Measurements from ENCODE around the gene C19orf67.
"Not testable (repeated sequence)": the region's sequence is repeated elsewhere in the genome, so short reads cannot be mapped to it uniquely, and the experiment has no call there.

The C19orf67 gene

GRCh38 chr19:14053500-14053899 lies 32.1 kb downstream of the C19orf67 start:
- no peaks in the 10 kb centered on the region for H3K9me3 Mint-ChIP-seq
- DNase-seq (no peak), ATAC-seq (replicated peaks) (no peak)
- H3K4me1 Mint-ChIP-seq (ENCODE audit: low read depth in 2 of 2), result peaks cover 11 to 15% of the 10 kb centered on the region in 2 donors
- peaks cover 50% of the 10 kb centered on the region for H3K36me3 Mint-ChIP-seq (ENCODE audit: insufficient read depth)
- H3K27ac Mint-ChIP-seq, result peak overlapping the region in 1 of 2 donors; percentile 59
- H3K27me3 Mint-ChIP-seq, result peaks cover 10 to 12% of the 10 kb centered on the region in 2 donors
- H3K4me3 Mint-ChIP-seq, result no peak overlapping the region

- DNase-seq, result no peak
- peak overlapping the region in 1 of 2 donors; percentile 46 for H3K27ac Mint-ChIP-seq
These were observed 32.6 kb downstream of the C19orf67 start for GRCh38 chr19:14053032-14053431.

GRCh38 chr19:14052470-14052869 lies 33.1 kb downstream of the C19orf67 start:
- peaks cover 0 to 2% of the 10 kb centered on the region in 2 donors for H3K27me3 Mint-ChIP-seq
- ATAC-seq (replicated peaks), result no peak
- H3K27ac Mint-ChIP-seq, result peak overlapping the region; percentile 16 to 46
- H3K4me3 Mint-ChIP-seq, result no peak overlapping the region
- H3K9me3 Mint-ChIP-seq, result no peaks in the 10 kb centered on the region
- peaks cover 5% of the 10 kb centered on the region in 2 donors for H3K4me1 Mint-ChIP-seq (ENCODE audit: low read depth in 2 of 2)
- DNase-seq, result no peak
- H3K36me3 Mint-ChIP-seq (ENCODE audit: insufficient read depth), result peaks cover 60% of the 10 kb centered on the region

More at GRCh38 chr19:14053032-14053431, 32.6 kb downstream of the C19orf67 start:
- Mint-ChIP-seq H3K4me1 (ENCODE audit: low read depth in 2 of 2) (peaks cover 9 to 10% of the 10 kb centered on the region in 2 donors), H3K27me3 (peaks cover 5 to 8% of the 10 kb centered on the region in 2 donors), H3K36me3 (ENCODE audit: insufficient read depth) (peaks cover 54% of the 10 kb centered on the region), H3K9me3 (no peaks in the 10 kb centered on the region), H3K4me3 (no peak overlapping the region)
- no peak for ATAC-seq (replicated peaks)

- no peak for ATAC-seq (replicated peaks)
- Mint-ChIP-seq H3K36me3 (ENCODE audit: insufficient read depth) (peaks cover 65% of the 10 kb centered on the region), H3K27ac (peak overlapping the region; percentile 16 to 75)
These were observed 33.6 kb downstream of the C19orf67 start for GRCh38 chr19:14051980-14052379.

GRCh38 chr19:14050961-14051360 lies 34.6 kb downstream of the C19orf67 start:
- H3K27ac Mint-ChIP-seq, result peak overlapping the region in 1 of 2 donors; percentile 84
- H3K36me3 Mint-ChIP-seq (ENCODE audit: insufficient read depth), result peaks cover 75% of the 10 kb centered on the region
- not testable (repeated sequence) for ATAC-seq (replicated peaks); DNase-seq; H3K9me3 Mint-ChIP-seq; H3K27me3 Mint-ChIP-seq; H3K4me1 Mint-ChIP-seq (ENCODE audit: low read depth in 2 of 2); H3K4me3 Mint-ChIP-seq

More at GRCh38 chr19:14051980-14052379, 33.6 kb downstream of the C19orf67 start:
- Mint-ChIP-seq H3K27me3 (no peaks in the 10 kb centered on the region), H3K4me3 (no peak overlapping the region), H3K4me1 (ENCODE audit: low read depth in 2 of 2) (peaks cover 5% of the 10 kb centered on the region in 2 donors), H3K9me3 (no peaks in the 10 kb centered on the region)
- DNase-seq, result no peak

- peaks cover 7 to 8% of the 10 kb centered on the region in 2 donors for H3K4me1 Mint-ChIP-seq (ENCODE audit: low read depth in 2 of 2)
- no peaks in the 10 kb centered on the region for H3K9me3 Mint-ChIP-seq
- DNase-seq, result no peak
- H3K36me3 Mint-ChIP-seq (ENCODE audit: insufficient read depth), result peaks cover 80% of the 10 kb centered on the region
- no peaks in the 10 kb centered on the region for H3K27me3 Mint-ChIP-seq
- peak overlapping the region in 1 of 2 donors; percentile 84 for H3K27ac Mint-ChIP-seq
- no peak for ATAC-seq (replicated peaks)
- no peak overlapping the region for H3K4me3 Mint-ChIP-seq
These were observed 35.1 kb downstream of the C19orf67 start for GRCh38 chr19:14050512-14050911.

GRCh38 chr19:14048443-14049153 lies 37.0 kb downstream of the C19orf67 start:
- peaks cover 3 to 7% of the 10 kb centered on the region in 2 donors for H3K4me1 Mint-ChIP-seq (ENCODE audit: low read depth in 2 of 2)
- DNase-seq, result peak; percentile 74 to 83 (median 78)
- no peak overlapping the region for H3K4me3 Mint-ChIP-seq
- ATAC-seq (replicated peaks), result peak; percentile 93
- no peaks in the 10 kb centered on the region for H3K27me3 Mint-ChIP-seq
- H3K36me3 Mint-ChIP-seq (ENCODE audit: insufficient read depth), result peaks cover 98% of the 10 kb centered on the region
- H3K9me3 Mint-ChIP-seq, result no peaks in the 10 kb centered on the region
- H3K27ac Mint-ChIP-seq, result peak overlapping the region; percentile 35 to 71

GRCh38 chr19:14047866-14048265 lies 37.7 kb downstream of the C19orf67 start:
- Mint-ChIP-seq H3K36me3 (ENCODE audit: insufficient read depth) (peaks cover 100% of the 10 kb centered on the region), H3K27ac (peak overlapping the region in 1 of 2 donors; percentile 35)
- not testable (repeated sequence) for ATAC-seq (replicated peaks); H3K27me3 Mint-ChIP-seq; H3K9me3 Mint-ChIP-seq; H3K4me3 Mint-ChIP-seq; H3K4me1 Mint-ChIP-seq (ENCODE audit: low read depth in 2 of 2); DNase-seq

GRCh38 chr19:14042659-14043608 lies 42.6 kb downstream of the C19orf67 start:
- peak overlapping the region; percentile 97 to 98 for H3K27ac Mint-ChIP-seq
- H3K4me3 Mint-ChIP-seq, result peak overlapping the region; percentile 51 to 56
- ATAC-seq (replicated peaks) (peak; percentile 80), DNase-seq (peak; percentile 52 to 63 (median 52))
- not testable (repeated sequence) for H3K9me3 Mint-ChIP-seq, H3K27me3 Mint-ChIP-seq
- H3K4me1 Mint-ChIP-seq (ENCODE audit: low read depth in 2 of 2), result peaks cover 17 to 18% of the 10 kb centered on the region in 2 donors
- peaks cover 100% of the 10 kb centered on the region for H3K36me3 Mint-ChIP-seq (ENCODE audit: insufficient read depth)

- Mint-ChIP-seq H3K4me1 (ENCODE audit: low read depth in 2 of 2) (peaks cover 17 to 24% of the 10 kb centered on the region in 2 donors), H3K36me3 (ENCODE audit: insufficient read depth) (peaks cover 96% of the 10 kb centered on the region), H3K9me3 (no peaks in the 10 kb centered on the region), H3K27ac (peak overlapping the region; percentile 58 to 75), H3K4me3 (no peak overlapping the region), H3K27me3 (no peaks in the 10 kb centered on the region)
- DNase-seq, result no peak
- ATAC-seq (replicated peaks), result no peak
These were observed 46.4 kb downstream of the C19orf67 start for GRCh38 chr19:14039181-14039580.

- Mint-ChIP-seq H3K4me1 (ENCODE audit: low read depth in 2 of 2) (peaks cover 24 to 32% of the 10 kb centered on the region in 2 donors), H3K27ac (peak overlapping the region in 1 of 2 donors; percentile 55)
- no peak for DNase-seq
These were observed 49.9 kb downstream of the C19orf67 start for GRCh38 chr19:14035706-14036105.

GRCh38 chr19:14035159-14035558 lies 50.4 kb downstream of the C19orf67 start:
- H3K4me1 Mint-ChIP-seq (ENCODE audit: low read depth in 2 of 2), result peaks cover 28 to 37% of the 10 kb centered on the region in 2 donors
- peaks cover 84% of the 10 kb centered on the region for H3K36me3 Mint-ChIP-seq (ENCODE audit: insufficient read depth)
- H3K9me3 Mint-ChIP-seq; H3K4me3 Mint-ChIP-seq; H3K27me3 Mint-ChIP-seq; ATAC-seq (replicated peaks); DNase-seq: not testable (repeated sequence)
- H3K27ac Mint-ChIP-seq, result peak overlapping the region in 1 of 2 donors; percentile 55

More at GRCh38 chr19:14035706-14036105, 49.9 kb downstream of the C19orf67 start:
- Mint-ChIP-seq H3K4me3 (no peak overlapping the region), H3K9me3 (no peaks in the 10 kb centered on the region), H3K36me3 (ENCODE audit: insufficient read depth) (peaks cover 87% of the 10 kb centered on the region), H3K27me3 (no peaks in the 10 kb centered on the region)
- ATAC-seq (replicated peaks), result no peak

GRCh38 chr19:14033946-14034345 lies 51.6 kb downstream of the C19orf67 start:
- Mint-ChIP-seq H3K27me3 (no peaks in the 10 kb centered on the region), H3K4me1 (ENCODE audit: low read depth in 2 of 2) (peaks cover 30 to 35% of the 10 kb centered on the region in 2 donors), H3K9me3 (no peaks in the 10 kb centered on the region), H3K4me3 (peak overlapping the region; percentile 45 to 48), H3K27ac (peak overlapping the region; percentile 65 to 75), H3K36me3 (ENCODE audit: insufficient read depth) (peaks cover 72% of the 10 kb centered on the region)
- ATAC-seq (replicated peaks), result no peak
- no peak for DNase-seq
